GM21390 (cell line): ENCODE measurements around the gene RTL3.

ENCODE experiments used
- ATAC-seq: cut with Tn5 transposase; IDR thresholded peaks from one replicate; pipeline ENCODE4 v1.9.1; 2021; ENCODE audit not compliant: unreplicated experiment

Gene RTL3

DNA sequence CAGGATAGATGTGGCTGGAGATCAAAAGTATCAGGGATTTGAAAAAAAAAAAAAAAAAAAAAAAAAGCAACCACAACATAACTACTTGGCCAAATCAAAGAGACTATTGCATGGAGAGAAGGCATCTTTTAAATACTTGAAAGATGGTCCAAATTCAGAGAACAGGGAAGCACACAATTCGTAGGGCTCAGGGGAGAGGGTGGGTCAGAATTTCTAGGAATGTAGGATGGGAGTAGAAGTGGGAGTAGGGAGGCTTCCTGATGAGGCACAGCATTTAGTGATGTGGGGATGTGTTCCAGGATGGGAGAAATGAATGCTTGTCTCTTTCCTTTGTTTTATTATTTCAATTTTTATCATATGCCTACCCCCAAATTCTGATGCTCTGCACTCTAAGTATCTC lies 36.3 kb downstream of the RTL3 start:
- ATAC-seq, result no peak

- no peak for ATAC-seq
These were observed 39.3 kb downstream of the RTL3 start for GRCh38 chrX:78619834-78620233.

GRCh38 chrX:78618987-78619386 lies 40.1 kb downstream of the RTL3 start:
- ATAC-seq, result no peak

- ATAC-seq, result no peak
These were observed 44.9 kb downstream of the RTL3 start for GRCh38 chrX:78614264-78614663.
